NCI-H2081 (cell line): ENCODE data around the gene TLX3.
A peak's percentile ranks its signal among the peaks of the same experiment; 100 is the strongest.
"Not testable (repeated sequence)": the region's sequence is repeated elsewhere in the genome, so short reads cannot be mapped to it uniquely, and the experiment has no call there.

Source experiments
- DNase-seq, 2 experiments: peaks; one replicate each; lab custom pipeline; 2025; lab: John Stamatoyannopoulos, UW

TLX3 gene

DNA sequence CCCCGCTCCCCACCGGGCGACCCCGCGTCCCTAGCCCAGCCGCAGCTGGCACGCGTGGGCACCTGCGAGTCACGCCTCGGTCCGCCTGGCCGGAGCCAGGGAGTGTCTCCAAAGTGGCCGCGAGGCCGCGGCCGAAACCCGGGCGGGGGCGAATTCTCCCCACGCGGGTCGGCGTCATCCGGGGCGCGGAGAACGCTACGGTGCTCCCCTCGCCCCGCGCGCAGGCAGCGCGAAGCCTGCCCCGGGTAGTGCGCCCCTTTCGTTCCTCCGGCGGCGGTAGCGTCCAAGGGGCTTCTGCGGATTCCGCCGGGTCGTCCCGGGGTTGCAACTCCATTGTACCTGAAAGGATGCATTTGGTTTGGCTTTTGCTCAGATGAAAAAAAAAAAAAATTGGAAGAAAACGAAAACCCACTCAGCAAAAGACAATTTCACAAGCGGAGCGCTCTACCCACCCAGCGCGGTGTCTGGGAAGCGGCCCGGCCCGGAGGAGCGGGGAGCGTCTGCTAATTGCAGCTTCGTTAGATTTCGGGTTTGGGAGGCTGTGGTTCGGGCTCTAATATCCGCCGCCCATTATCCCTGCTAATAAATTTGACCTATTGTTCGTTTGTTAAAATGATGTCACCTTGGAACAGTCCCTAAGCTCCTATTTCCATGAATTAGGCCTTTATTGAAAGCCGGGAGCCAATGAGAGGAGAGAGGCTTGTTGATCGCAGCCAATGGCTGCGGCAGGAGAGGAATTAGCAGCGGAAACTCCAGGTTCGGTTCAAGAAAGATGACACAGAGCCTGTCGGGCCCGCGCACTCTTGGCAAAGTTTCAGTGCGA lies at the start of gene TLX3:
TSS of gene TLX3 (plus strand) at position 796 of the 823 bp plus-strand sequence. CDS start 118 bp downstream, outside the sequence.
- no peak for DNase-seq

DNA sequence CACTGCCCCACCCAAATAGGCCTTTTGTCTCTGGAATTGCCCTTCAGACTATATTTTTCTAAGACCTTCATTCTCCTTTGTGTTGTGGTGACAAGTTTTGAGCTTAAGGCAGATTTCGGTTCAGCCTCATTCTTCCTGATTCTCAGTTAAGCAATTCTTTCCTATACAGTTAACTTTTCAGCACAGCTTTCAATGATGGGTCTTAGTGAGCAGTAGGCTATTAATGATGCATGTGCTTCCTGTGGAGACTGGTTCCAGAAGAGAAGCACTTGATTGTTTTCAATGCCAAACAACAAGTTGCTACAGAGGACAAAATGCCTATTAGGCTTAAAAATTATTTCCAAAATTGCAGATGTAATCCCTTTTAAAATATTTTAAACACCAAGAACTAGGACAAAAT lies 47.7 kb upstream of the TLX3 start:
- DNase-seq: no peak

DNA sequence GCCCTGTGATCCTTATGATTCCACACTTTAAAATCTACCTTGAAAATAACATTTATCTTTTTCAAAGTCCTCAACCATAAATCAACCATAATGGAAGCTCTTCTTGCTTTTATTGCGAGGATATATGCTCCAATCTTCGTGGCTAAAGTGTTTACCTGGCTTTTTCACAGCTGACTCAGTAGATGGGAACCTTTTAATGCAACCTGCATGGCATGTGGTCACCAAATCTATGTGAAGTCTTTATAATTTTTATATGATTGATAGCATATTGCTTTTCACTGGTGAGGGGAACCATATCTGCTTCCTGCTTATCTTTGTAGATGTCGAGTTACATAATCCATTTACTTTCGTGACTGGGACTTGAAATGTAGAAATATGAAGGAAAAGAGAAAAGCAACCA lies 47.1 kb upstream of the TLX3 start:
- no peak for DNase-seq

- DNase-seq: no peak
Observed at GRCh38 chr5:171263181-171263580, 45.9 kb upstream of the TLX3 start.

- no peak for DNase-seq
Observed at GRCh38 chr5:171264843-171265242, 44.2 kb upstream of the TLX3 start.

GRCh38 chr5:171268700-171269620 lies 40.1 kb upstream of the TLX3 start:
- DNase-seq: no peak

- no peak for DNase-seq
Observed at GRCh38 chr5:171269717-171270116, 39.3 kb upstream of the TLX3 start.

- DNase-seq: no peak
Observed at GRCh38 chr5:171270136-171270535, 38.9 kb upstream of the TLX3 start.

DNA sequence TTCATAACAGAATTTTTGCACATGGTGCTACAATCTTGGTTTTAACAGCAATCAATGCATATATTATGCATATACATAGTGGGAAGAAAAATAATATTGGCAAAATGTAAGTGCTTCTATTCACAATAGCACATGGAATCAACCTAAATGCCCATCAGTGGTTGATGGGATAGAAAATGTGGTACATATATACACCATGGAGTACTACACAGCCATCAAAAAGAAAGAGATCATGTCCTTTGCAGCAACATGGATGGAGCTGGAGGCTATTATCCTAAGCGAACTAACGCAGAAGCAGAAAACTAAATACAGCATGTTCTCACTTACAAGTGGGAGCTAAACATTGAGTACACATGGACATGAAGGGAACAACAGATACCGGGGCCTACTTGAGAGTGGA lies 37.2 kb upstream of the TLX3 start:
- DNase-seq: no peak

DNA sequence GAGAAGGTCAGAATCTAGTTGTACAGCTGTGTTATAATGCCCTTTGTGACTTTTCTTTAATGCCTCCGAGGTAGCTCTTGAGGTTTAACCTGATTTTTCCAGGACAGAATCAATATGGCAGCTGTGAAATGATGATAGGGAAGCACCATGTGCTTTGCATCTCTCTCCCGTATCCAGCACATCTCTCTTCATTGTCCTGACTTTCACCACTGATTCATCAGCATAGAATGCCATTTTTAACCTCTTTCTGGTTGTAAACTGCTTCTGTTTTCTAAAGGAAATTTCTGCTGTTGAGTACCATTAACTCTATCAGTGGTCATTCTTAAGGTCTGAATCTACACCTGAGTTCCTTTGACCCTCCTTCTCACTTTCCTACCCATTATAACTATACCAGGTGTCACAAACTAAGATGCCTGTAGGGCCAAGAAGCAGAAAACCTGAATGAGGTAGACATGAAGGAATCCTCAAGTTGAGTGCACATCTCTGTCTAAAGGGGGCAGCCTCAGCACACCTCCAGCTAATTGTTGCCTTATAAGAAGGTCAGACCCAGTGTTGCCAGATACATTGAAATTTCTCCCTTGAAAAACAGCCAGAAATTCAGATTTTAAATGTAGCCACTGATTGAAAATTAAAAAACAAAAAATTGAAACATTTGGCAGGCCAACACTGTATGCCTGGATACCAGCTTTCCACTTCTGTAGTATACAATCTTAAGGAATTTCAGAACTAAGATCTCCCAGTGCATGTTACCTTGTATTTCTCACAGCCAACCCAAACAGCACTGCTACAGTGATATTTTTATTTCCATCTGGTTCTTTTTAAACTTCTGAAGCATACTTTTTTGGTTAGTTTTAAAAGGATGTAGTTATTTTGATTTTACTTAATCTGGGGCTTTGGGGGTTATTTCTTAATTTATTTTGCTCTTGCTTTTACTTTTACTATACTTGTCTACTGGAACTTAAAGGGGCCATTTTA lies 35.8 kb upstream of the TLX3 start:
- DNase-seq: peak in 1 of 2 experiments; percentile 1

GRCh38 chr5:171275841-171276544 lies 33.1 kb upstream of the TLX3 start:
- peak in 1 of 2 experiments; percentile 32 for DNase-seq

- no peak for DNase-seq
Observed at GRCh38 chr5:171283753-171284152, 25.3 kb upstream of the TLX3 start.

- no peak for DNase-seq
Observed at GRCh38 chr5:171285465-171285864, 23.6 kb upstream of the TLX3 start.

DNA sequence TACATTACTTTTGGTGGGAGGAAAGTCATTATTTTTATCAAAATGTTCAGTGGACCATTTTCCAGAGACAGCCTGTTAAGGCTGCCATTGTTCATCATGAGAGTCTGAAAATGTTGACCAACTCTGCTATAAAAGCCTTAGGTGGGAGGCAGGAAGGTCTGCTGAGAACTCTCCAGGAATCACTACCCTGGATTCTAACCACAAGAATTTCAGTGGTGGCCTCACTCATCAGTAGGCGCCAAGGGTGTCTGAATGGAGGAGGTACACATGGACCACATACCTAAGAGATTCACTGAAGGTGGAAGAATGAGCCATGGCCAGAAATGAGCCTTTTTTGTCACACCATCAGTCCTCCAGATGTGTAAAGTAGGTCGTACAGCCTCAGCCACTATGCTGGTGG lies 21.0 kb upstream of the TLX3 start:
- DNase-seq: no peak

DNA sequence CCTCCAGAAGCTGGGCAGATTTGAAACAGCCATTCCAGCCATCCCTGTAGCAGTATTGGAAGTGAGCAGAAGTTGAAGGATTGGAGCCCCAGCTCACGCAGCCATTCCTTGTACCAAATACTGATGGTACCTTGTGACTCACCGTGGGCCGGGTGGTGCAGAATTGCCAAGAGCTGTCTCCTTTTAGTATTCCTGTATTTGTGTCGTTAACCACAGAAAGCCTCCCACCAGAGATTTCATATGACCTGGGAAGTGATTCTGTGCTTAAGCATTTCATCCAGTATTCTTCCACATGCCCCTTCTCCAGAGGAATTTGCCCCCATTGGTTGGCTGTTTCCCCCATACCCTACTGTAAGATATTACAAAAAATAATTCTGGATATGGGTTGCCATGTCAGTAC lies 17.7 kb upstream of the TLX3 start:
- DNase-seq: no peak

GRCh38 chr5:171295299-171295698 lies 13.7 kb upstream of the TLX3 start:
- no peak for DNase-seq

GRCh38 chr5:171295801-171296200 lies 13.2 kb upstream of the TLX3 start:
- DNase-seq: no peak

DNA sequence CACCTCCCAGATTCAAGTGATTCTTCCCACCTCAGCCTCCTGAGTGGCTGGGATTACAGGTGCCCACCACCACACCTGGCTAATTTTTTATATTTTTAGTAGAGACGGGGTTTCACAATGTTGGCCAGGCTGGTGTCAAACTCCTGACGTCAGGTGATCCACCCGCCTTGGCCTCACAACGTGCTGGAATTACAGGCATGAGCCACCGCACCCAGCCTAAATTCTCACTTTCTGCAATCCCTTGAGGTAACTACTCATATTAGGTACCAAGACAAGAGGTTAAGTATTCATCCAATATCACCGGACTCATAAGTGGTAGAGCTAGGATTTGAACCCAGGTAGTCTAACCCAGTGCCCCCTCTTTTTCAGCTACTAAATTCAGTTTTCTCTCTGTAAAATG lies 11.1 kb upstream of the TLX3 start:
- DNase-seq: not testable (repeated sequence)

- DNase-seq: no peak
Observed at GRCh38 chr5:171299228-171299627, 9.8 kb upstream of the TLX3 start.

- no peak for DNase-seq
Observed at GRCh38 chr5:171299851-171300250, 9.2 kb upstream of the TLX3 start.

DNA sequence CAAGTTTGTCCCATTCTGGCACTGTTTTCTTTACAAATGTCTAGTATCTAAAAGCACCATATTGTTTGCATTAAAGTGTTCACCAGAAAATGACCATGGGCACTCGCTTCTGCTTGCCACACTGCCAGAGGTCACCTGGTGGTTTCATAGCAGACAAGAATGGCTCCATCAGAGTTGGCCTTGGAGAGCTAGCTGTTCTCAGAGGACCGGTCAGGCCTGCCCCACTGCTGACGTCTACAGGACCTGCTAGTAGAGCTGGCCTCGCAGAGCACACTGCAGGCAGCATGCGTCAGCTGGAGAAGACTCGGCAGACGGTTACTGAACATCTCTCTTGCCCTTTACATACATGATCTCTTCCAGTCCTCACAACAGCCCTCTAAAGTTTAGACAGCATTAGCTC lies 8.7 kb upstream of the TLX3 start:
- DNase-seq: no peak
